ENCODE measurements around the gene AMER3.

The AMER3 gene

GRCh38 chr2:130778781-130779180 lies 23.4 kb downstream of the AMER3 start:
- DNase-seq (ENCODE audit: low read depth in 3 of 3, low spot score in 1 of 3): no peak

DNA sequence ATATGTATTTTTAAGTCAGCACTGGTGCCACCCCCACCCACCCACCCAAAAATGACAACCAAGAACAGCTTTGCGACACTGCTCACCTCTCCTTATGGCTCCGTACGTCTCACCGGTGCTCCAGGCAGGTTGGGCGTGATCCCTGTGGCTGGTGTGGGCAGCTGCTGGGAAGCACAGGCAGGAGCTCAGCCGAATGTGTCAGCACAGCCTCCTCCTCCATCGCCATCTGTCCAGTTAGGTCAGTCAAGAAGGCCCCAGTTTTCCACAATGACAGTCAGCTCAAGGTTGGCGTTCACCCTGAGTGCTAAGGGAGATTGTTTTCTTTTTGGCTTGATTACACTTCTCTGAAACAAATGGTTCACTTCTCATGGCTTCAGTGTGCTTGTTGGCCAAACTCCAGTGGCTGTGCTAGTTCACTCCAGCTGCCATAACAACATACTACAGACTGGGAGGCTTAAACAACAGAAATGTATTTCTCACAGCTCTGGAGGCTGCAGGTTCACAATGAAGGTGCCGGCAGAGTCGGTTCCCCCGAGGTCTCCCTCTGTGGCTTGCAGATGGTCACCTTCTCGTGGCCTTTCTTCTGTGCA lies 30.2 kb downstream of the AMER3 start:
- DNase-seq (ENCODE audit: low read depth in 3 of 3, low spot score in 1 of 3): no peak

DNA sequence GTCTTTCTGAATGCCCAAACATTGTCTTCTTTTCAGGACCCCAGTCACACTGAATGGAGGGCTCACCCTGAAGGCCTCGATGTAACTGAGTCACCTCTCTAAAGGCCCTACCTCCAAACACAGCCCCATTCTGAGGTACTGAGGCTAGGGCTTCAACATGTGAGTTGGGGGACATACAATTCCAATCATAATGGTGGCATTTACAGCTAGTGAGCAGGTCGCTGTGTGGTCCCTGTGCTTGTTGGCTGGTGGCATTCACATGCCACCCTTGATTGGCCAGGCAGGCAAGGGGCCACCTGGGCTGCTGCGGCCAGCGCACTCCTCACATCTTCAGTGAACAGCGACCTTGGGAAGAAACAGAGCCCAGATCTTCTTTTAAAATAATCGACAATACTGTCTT lies 30.7 kb downstream of the AMER3 start:
- no peak for DNase-seq (ENCODE audit: low read depth in 3 of 3, low spot score in 1 of 3)

GRCh38 chr2:130787841-130788240 lies 32.5 kb downstream of the AMER3 start:
- DNase-seq (ENCODE audit: low read depth in 3 of 3, low spot score in 1 of 3): no peak

- no peak for DNase-seq (ENCODE audit: low read depth in 3 of 3, low spot score in 1 of 3)
Measured at GRCh38 chr2:130790312-130790711, 35.0 kb downstream of the AMER3 start.

DNA sequence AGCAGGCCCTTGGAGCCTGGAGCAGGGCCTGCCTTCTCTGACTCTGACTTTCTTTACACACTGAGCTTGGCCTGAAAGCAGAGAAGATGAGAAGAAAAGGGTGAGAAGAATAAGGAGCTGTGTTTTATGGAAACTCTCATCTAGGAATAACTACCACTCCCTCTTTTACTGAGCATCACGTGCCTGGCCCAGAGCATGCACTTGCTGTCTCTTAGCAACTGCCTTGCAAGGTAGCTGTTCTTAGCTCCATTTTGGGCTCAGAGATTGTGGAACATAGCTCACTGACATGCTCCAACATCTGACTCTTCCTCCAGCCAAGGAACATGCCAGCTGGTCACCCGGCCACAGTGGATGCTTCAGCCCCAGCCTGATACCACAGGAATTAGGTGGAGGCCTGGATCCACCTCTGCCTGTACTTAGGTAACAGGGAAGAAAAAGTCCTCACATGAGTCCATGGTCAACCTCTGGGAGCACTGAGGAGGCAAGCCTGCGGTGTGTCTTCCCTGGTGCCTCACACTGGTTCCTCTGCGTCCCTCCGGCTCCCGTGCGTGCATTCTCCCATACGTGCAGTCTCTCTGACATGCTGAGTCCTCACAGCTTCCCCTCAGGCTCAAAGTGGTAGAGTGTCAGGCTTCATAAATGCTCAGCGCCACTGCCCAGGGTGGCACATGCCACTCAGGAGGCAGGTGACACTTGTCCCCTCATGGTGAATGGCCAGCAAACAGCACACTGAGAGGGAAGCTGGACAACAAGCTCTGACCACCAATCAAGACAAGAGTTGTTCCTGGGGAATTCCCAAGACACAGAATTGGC lies 35.7 kb downstream of the AMER3 start:
- DNase-seq (ENCODE audit: low read depth in 3 of 3, low spot score in 1 of 3): no peak

- no peak for DNase-seq (ENCODE audit: low read depth in 3 of 3, low spot score in 1 of 3)
Measured at GRCh38 chr2:130791617-130791939, 36.2 kb downstream of the AMER3 start.

GRCh38 chr2:130795431-130795830 lies 40.1 kb downstream of the AMER3 start:
- no peak for DNase-seq (ENCODE audit: low read depth in 3 of 3, low spot score in 1 of 3)

- no peak for DNase-seq (ENCODE audit: low read depth in 3 of 3, low spot score in 1 of 3)
Measured at GRCh38 chr2:130796290-130796689, 41.0 kb downstream of the AMER3 start.

DNA sequence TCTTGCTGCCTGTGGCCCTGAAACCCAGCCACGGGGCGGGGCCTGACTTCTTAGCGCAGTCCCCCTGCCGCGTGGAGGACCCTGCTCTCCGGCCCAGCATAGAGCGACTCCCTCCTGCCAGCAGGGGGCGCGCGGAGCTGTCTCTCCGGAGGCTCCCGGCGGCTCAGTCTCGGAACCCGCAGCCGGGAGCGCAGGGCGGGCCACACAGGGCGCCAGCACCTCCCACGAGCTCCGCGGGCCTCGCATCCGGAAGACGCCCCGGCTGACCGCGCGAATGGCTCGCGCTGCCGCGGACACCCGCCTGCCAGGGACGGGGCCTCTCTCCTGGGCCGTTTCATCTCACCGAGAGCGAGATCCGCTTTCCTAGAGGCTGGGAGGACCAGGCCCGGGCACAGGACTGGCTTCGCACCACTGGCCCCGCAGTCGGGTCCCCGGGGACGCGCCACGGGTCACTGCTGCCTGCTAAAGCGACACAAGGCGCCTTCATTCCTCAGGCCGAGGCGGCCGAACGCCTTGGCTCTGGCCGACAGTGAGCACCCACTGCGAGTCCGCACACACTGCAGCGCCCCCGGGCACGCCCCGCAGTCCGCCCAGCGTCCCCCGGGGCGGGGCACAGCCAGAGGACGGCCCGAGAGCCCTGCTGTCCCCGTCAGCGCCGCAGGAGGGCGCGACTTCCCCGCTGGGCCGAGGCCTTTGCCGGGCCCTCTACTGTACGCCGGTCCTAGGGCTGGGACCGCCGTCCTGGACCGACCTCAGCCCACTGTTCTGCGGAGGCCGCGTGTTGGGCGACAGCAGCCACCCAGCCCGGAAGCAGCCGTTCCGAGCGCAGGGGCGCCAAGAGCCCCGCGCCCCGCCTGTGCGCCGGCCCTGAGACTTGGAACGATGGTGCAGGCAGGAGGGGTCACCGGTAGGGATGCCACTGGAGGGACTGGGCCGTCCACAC lies 42.4 kb downstream of the AMER3 start:
- peak; percentile 77 to 91 (median 86) for DNase-seq (ENCODE audit: low read depth in 3 of 3, low spot score in 1 of 3)

GRCh38 chr2:130798472-130799218 lies 43.3 kb downstream of the AMER3 start:
- DNase-seq (ENCODE audit: low read depth in 3 of 3, low spot score in 1 of 3): no peak

- DNase-seq (ENCODE audit: low read depth in 3 of 3, low spot score in 1 of 3): no peak
Measured at GRCh38 chr2:130799295-130799694, 44.0 kb downstream of the AMER3 start.

DNA sequence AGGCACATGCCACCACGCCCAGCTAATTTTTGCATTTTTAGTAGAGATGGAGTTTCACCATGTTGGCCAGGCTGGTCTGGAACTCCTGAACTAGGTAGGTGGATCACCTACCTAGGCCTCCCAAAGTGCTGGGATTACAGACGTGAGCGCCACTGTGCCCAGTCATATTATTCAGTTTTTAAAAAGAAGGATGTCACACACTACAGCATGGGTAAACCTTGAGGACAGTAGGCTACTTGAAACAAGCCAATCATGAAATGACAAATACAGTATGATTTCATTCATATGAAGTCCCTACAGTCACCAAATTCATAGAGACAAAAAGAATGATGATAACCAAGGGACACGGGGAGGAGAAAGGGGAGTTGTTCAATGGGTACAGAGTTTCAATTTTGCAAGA lies 50.3 kb downstream of the AMER3 start:
- DNase-seq (ENCODE audit: low read depth in 3 of 3, low spot score in 1 of 3): no peak

GRCh38 chr2:130806370-130806769 lies 51.0 kb downstream of the AMER3 start:
- no peak for DNase-seq (ENCODE audit: low read depth in 3 of 3, low spot score in 1 of 3)

DNA sequence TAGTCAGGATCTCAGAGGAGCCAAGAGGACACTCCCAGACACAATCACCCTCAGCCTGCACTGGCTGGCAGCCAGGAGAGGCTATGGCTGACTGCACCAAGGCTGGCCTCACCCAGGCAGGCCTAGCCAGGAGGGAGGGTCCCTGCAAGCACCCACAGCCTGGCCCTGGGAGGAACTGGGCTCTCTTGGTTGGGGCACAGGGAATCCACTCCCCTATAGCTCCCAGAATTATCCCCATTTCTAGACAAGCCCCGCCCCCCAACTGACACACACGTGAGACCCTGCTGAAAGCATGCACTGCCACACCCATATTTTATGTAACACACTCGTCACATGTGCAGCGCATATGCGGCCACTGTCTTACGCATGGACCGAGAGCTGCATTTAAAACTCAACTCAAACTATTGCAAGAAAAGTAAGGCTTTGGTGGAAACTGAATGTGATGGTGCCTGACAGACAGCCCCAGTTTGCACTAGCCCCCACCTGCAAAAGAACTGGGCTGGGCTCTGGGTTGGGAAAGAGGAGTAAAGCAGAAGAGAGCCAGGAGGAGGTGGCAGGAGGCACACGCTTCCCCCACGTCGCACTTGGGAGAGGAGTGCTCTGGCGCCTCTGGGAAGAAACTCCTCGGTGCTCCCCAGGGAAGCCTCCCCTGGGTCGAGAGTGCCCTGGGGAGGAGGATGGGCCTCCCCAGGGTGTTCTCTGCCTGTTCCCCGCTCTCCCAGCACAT lies 52.5 kb downstream of the AMER3 start:
- no peak for DNase-seq (ENCODE audit: low read depth in 3 of 3, low spot score in 1 of 3)

- DNase-seq (ENCODE audit: low read depth in 3 of 3, low spot score in 1 of 3): no peak
Measured at GRCh38 chr2:130808482-130809268, 53.3 kb downstream of the AMER3 start.

DNA sequence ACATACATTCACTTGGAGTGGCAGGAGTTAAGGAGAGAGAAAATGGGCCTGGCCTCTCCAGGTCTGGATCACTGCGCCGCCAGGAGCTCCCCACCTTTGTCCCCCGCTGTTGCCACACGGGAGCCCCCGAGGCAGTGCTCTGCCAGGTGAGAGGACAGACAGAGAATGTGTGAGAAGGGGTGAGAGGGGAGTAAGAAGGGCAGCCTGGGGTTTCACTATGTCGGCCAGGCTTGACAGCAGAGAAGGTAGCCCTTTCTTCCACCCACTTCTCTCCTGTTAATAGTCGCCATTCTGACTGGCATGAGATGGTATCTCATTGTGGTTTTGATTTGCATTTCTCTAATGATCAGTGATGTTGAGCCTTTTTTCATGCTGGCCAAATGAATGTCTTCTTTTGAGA lies 55.1 kb downstream of the AMER3 start:
- no peak for DNase-seq (ENCODE audit: low read depth in 3 of 3, low spot score in 1 of 3)

DNA sequence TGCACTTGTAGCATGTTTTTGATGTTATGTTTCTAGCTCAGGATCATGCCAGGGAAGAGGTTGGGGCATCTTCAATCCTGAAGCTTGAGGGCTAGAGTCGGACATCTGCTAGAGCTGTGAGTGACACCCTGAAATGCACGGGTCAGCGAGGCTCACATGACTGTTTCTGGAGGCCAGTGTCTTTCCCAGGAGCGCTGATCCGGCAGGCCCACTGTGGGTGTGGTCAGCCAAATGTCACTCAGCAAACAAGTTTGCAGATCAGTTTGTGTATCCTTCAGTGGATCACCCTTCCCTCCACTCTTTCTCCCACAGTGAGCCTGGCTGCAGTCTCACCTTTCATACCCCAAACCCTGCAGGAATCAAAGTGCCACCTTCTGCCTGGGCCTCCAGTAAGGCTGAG lies 58.4 kb downstream of the AMER3 start:
- DNase-seq (ENCODE audit: low read depth in 3 of 3, low spot score in 1 of 3): no peak

- DNase-seq (ENCODE audit: low read depth in 3 of 3, low spot score in 1 of 3): no peak
Measured at GRCh38 chr2:130814931-130815680, 59.8 kb downstream of the AMER3 start.
